Breast epithelium (tissue), 4 donors: ENCODE results near the gene MON1A. TPM values are rescaled to one million over a fixed set of nuclear protein-coding genes. Genes with fewer than 3 reads are reported as not detected.

Experiments
- DNase-seq, 2 donors: peaks; one replicate each; pipeline ENCODE4 v3.0.0-alpha.2; 2019; ENCODE audit warnings: low spot score in 2 of 2
- H3K27ac ChIP-seq, 2 donors: fragments of 200-600 bp; sonication (generic) in 1 of 2; one replicate each; pipeline ENCODE4 v1.5.1; 2016 to 2019; ENCODE audit warnings: mild to moderate bottlenecking in 1 of 2
- H3K27me3 ChIP-seq, 2 donors: fragments of 200-600 bp; sonication (generic) in 1 of 2; one replicate each; pipeline versions ENCODE4 v1.5.1 to v1.6.0; 2017 to 2019; ENCODE audit warnings: control low read depth in 1 of 2, mild to moderate bottlenecking in 1 of 2
- H3K36me3 ChIP-seq: fragments of 200-600 bp; one replicate; pipeline ENCODE4 v1.5.1; 2019
- H3K4me1 ChIP-seq, 2 donors: fragments of 200-600 bp; sonication (generic); one replicate each; pipeline ENCODE4 v1.5.1; 2016 to 2019; ENCODE audit warnings: control low read depth in 1 of 2
- H3K4me3 ChIP-seq, 3 donors: fragments of 200-600 bp; sonication (generic); 1 replicate in 2 of 3; 2 replicates in 1 of 3; pipeline ENCODE4 v1.5.1; 2016 to 2019; ENCODE audit warnings: mild to moderate bottlenecking in 3 of 3, moderate library complexity in 2 of 3
- H3K9me3 ChIP-seq, 2 donors: fragments of 200-600 bp; sonication (generic) in 1 of 2; one replicate each; pipeline ENCODE4 v1.5.1; 2016 to 2019; ENCODE audit warnings: control low read depth in 1 of 2
- POLR2A ChIP-seq: fragments of 450-650 bp; IDR thresholded peaks from one replicate; pipeline ENCODE4 v1.6.1; 2016; ENCODE audit warnings: antibody characterized with exemption, mild to moderate bottlenecking, moderate library complexity
- POLR2AphosphoS5 ChIP-seq, 3 donors: sonication (generic); formaldehyde crosslinking; IDR thresholded peaks; one replicate each; pipeline ENCODE4 v1.6.1; 2017; ENCODE audit warnings: antibody characterized with exemption in 3 of 3
- intact Hi-C: fragments of 100-400 bp; cut with DNase I; formaldehyde crosslinking; loops from one replicate; pipeline ENCODE4 v1.15.1; 2023; ENCODE audit warnings: low total_unique reads
- total RNA-seq, 3 donors: library from RNA; depleted of rRNA; stranded (reverse); fragments of >200 nt; gene quantifications; one replicate each; pipeline ENCODE4 v1.1.0, GENCODE V29; 2016
- TF ChIP-seq, protein P1 (sequence below), 3 donors: fragments of 450-650 bp; IDR thresholded peaks; one replicate each; pipeline ENCODE4 v1.5.1; 2016 to 2017; ENCODE audit warnings: antibody characterized with exemption in 3 of 3, mild to moderate bottlenecking in 3 of 3, moderate library complexity in 3 of 3

The MON1A gene
- total RNA-seq, 3 donors from 2014 or later, result 9.1 to 12.5 (median 11.3) TPM

GRCh38 chr3:49916686-49917085, 12.9 kb downstream of the MON1A start:
- Histone ChIP-seq H3K36me3 (peaks cover 2% of the 10 kb centered on the region), H3K27me3 (no peaks in the 10 kb centered on the region), H3K4me1 (no peaks in the 10 kb centered on the region), H3K9me3 (no peaks in the 10 kb centered on the region), H3K27ac (no peak overlapping the region), H3K4me3 (no peak overlapping the region)
- TF ChIP-seq POLR2A (no peak), POLR2AphosphoS5 (IDR thresholded peaks at IDR 0.05) (no peak)
- TF ChIP-seq, protein P1, sequence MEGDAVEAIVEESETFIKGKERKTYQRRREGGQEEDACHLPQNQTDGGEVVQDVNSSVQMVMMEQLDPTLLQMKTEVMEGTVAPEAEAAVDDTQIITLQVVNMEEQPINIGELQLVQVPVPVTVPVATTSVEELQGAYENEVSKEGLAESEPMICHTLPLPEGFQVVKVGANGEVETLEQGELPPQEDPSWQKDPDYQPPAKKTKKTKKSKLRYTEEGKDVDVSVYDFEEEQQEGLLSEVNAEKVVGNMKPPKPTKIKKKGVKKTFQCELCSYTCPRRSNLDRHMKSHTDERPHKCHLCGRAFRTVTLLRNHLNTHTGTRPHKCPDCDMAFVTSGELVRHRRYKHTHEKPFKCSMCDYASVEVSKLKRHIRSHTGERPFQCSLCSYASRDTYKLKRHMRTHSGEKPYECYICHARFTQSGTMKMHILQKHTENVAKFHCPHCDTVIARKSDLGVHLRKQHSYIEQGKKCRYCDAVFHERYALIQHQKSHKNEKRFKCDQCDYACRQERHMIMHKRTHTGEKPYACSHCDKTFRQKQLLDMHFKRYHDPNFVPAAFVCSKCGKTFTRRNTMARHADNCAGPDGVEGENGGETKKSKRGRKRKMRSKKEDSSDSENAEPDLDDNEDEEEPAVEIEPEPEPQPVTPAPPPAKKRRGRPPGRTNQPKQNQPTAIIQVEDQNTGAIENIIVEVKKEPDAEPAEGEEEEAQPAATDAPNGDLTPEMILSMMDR (IDR thresholded peaks at IDR 0.05), result no peak
- intact Hi-C loops, result no loop called here
- DNase-seq, result no peak

- no peaks in the 10 kb centered on the region for H3K27me3 ChIP-seq
- intact Hi-C loops, result no loop called here
- H3K27ac ChIP-seq, result no peak overlapping the region
- H3K9me3 ChIP-seq, result no peaks in the 10 kb centered on the region
- TF ChIP-seq POLR2AphosphoS5 (IDR thresholded peaks at IDR 0.05) (no peak), POLR2A (no peak)
- TF ChIP-seq, protein P1 (IDR thresholded peaks at IDR 0.05), result no peak
- DNase-seq, result no peak
- no peak overlapping the region for H3K4me3 ChIP-seq
- no peaks in the 10 kb centered on the region for H3K4me1 ChIP-seq
- H3K36me3 ChIP-seq, result peaks cover 11% of the 10 kb centered on the region
Observed at GRCh38 chr3:49914906-49915305, 14.7 kb downstream of the MON1A start.

DNA sequence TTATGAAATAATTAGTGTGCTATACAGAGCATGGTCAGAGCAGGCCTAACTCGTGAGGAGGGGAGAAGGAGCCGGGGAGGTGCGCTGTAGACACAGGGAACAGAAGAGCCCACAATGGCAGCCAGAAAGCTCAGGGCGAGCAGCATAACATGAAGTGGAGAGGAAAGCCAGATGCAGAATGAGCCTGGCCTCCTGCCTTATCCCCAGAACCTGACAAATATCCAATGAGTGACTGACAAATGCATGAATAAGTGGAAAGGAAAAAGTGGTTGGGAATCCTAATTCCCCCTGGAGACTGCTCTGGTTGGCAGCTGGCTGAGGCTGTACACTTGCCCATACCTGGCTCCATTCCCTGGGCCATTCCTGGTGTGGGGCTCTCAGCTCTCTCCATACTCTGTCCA, 16.7 kb downstream of the MON1A start:
- intact Hi-C loops, result no loop called here
- DNase-seq, result no peak

GRCh38 chr3:49911611-49912010, 18.0 kb downstream of the MON1A start:
- no peaks in the 10 kb centered on the region for H3K9me3 ChIP-seq
- H3K36me3 ChIP-seq, result peaks cover 11% of the 10 kb centered on the region
- H3K4me1 ChIP-seq, result no peaks in the 10 kb centered on the region
- DNase-seq, result no peak
- no peaks in the 10 kb centered on the region for H3K27me3 ChIP-seq
- H3K4me3 ChIP-seq, result no peak overlapping the region
- TF ChIP-seq, protein P1 (IDR thresholded peaks at IDR 0.05), result no peak
- TF ChIP-seq POLR2A, result no peak
- no peak for TF ChIP-seq POLR2AphosphoS5 (IDR thresholded peaks at IDR 0.05)
- intact Hi-C loops, result no loop called here
- no peak overlapping the region for H3K27ac ChIP-seq

More for the DNA sequence above, 16.7 kb downstream of the MON1A start:
- H3K27me3 ChIP-seq, result no peaks in the 10 kb centered on the region
- H3K36me3 ChIP-seq, result peaks cover 11% of the 10 kb centered on the region
- no peaks in the 10 kb centered on the region for H3K9me3 ChIP-seq
- H3K4me3 ChIP-seq, result no peak overlapping the region
- no peaks in the 10 kb centered on the region for H3K4me1 ChIP-seq
- H3K27ac ChIP-seq, result no peak overlapping the region
- TF ChIP-seq POLR2A (no peak), POLR2AphosphoS5 (IDR thresholded peaks at IDR 0.05) (no peak)
- TF ChIP-seq, protein P1 (IDR thresholded peaks at IDR 0.05), result no peak

DNA sequence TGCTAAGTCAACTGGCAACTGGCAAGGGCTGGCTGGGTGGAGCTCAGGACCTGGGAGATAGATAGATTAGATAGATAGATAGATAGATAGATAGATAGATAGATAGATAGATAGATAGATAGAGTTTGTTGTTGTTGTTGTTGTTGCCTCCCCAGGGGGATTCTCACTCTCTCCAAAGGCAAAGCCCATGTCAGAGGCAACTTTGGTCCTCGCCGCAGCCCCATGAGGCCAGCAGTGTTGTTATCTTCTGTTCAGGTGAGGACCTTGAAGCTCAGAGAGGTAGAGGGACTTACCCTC, 18.5 kb downstream of the MON1A start:
- TF ChIP-seq POLR2A, result no peak
- TF ChIP-seq, protein P1 (IDR thresholded peaks at IDR 0.05), result no peak
- no peak for TF ChIP-seq POLR2AphosphoS5 (IDR thresholded peaks at IDR 0.05)

More for the DNA sequence above, 18.5 kb downstream of the MON1A start:
- peaks cover 11% of the 10 kb centered on the region for H3K36me3 ChIP-seq
- no peak overlapping the region for H3K4me3 ChIP-seq
- no peaks in the 10 kb centered on the region for H3K4me1 ChIP-seq
- intact Hi-C loops, result no loop called here
- no peak overlapping the region for H3K27ac ChIP-seq
- no peaks in the 10 kb centered on the region for H3K27me3 ChIP-seq
- no peaks in the 10 kb centered on the region for H3K9me3 ChIP-seq
- DNase-seq, result no peak
